ENCODE results near the gene MTUS2.

GRCh38 chr13:29441306-29441705 is 621.2 kb downstream of the MTUS2 start:
- TF ChIP-seq CTCF (IDR thresholded peaks at IDR 0.05) (no peak), EZH2 (IDR thresholded peaks at IDR 0.05) (no peak), EZH2phosphoT487 (IDR thresholded peaks at IDR 0.05) (no peak)

All from neural progenitor cell (in vitro differentiated cells).